HepG2 (cell line): ENCODE data around the gene NFS1. TPM values are rescaled to one million over a fixed set of nuclear protein-coding genes. Genes with fewer than 3 reads are reported as not detected.

Experiments
- ATAC-seq: fragments of 200-7000 bp; cut with Tn5 transposase; 3 replicates; pipeline ENCODE4 v1.9.1; 2020; ENCODE audit warnings: mild to moderate bottlenecking, moderate library complexity
- BruUV-seq: library from RNA; stranded (reverse); fragments of 400-500 nt; replicated peaks from 2 replicates; lab custom pipeline; 2021; lab: Mats Ljungman, UMichigan
- CTCF ChIA-PET: fragments of 300-600 bp; formaldehyde crosslinking; extraction: SDS; loops from one replicate; lab custom pipeline; 2021; ENCODE audit warnings: low total read pairs, inconsistent platforms, low intra/inter-chr PET ratio; lab: Yijun Ruan, JAX
- POLR2A ChIA-PET: fragments of 350-600 bp; sonication (Branson Sonifier 250); formaldehyde crosslinking; loops from one replicate; lab custom pipeline; 2020; ENCODE audit warnings: antibody characterized with exemption, inconsistent platforms; lab: Yijun Ruan, JAX
- DNase-seq: peaks from one replicate; pipeline ENCODE4 v3.0.0-alpha.2; 2015; ENCODE audit warnings: low spot score
- FAIRE-seq: peaks from 3 replicates; lab custom pipeline; 2011; peaks lifted over from hg19 to GRCh38; lab: Jason Lieb, UNC
- H2AFZ ChIP-seq: one replicate; pipeline ENCODE4 v1.6.1; 2011; ENCODE audit warnings: low read length, inconsistent platforms
- H3K27ac ChIP-seq: fragments of 300-600 bp; 3 replicates; pipeline ENCODE4 v1.8.0; 2011; ENCODE audit warnings: mixed run types, mild to moderate bottlenecking, mixed read lengths, low read length, inconsistent platforms; ENCODE audit not compliant: insufficient read depth; ENCODE audit errors: extremely low read length
- H3K27me3 ChIP-seq, 2 experiments: fragments of 200-600 bp in 1 of 2; 2 replicates in 1 of 2; 3 replicates in 1 of 2; pipeline versions ENCODE4 v1.6.0 to v1.8.0; 2011; ENCODE audit warnings: low read length in 2 of 2, mild to moderate bottlenecking in 2 of 2, moderate library complexity in 2 of 2, inconsistent platforms in 1 of 2; ENCODE audit not compliant: insufficient read depth in 2 of 2, control insufficient read depth in 1 of 2
- H3K36me3 ChIP-seq, 2 experiments: fragments of 200-600 bp in 1 of 2; replicated peaks in 1 of 2; 2 replicates in 1 of 2; 3 replicates in 1 of 2; pipeline versions ENCODE4 v1.5.1 to v1.8.0; 2011; ENCODE audit warnings: low read length in 2 of 2, inconsistent platforms in 1 of 2; ENCODE audit not compliant: insufficient read depth in 2 of 2, control insufficient read depth in 1 of 2
- H3K4me1 ChIP-seq: 2 replicates; pipeline ENCODE4 v1.5.1; 2012; ENCODE audit warnings: low read length, inconsistent platforms; ENCODE audit not compliant: insufficient read depth
- H3K4me2 ChIP-seq: 2 replicates; pipeline ENCODE4 v1.6.0; 2011; ENCODE audit warnings: low read depth, low read length, inconsistent platforms
- H3K4me3 ChIP-seq, 3 experiments: fragments of 200-600 bp in 1 of 3; sonication (generic), shearing (Covaris generic) in 1 of 3; replicated peaks in 1 of 3; 2 replicates each; pipeline ENCODE4 v1.5.1; 2011 to 2016; ENCODE audit warnings: low read length in 3 of 3, inconsistent platforms in 2 of 3, low read depth in 2 of 3, mild to moderate bottlenecking in 2 of 3, control low read depth in 1 of 3, mixed read lengths in 1 of 3; ENCODE audit not compliant: insufficient read depth in 1 of 3
- H3K79me2 ChIP-seq: one replicate; pipeline ENCODE4 v1.6.1; 2011; ENCODE audit warnings: low read length, inconsistent platforms; ENCODE audit not compliant: insufficient read depth
- H3K9ac ChIP-seq: 2 replicates; pipeline ENCODE4 v1.6.0; 2011; ENCODE audit warnings: mild to moderate bottlenecking, low read depth, low read length, inconsistent platforms; ENCODE audit not compliant: insufficient read depth
- H3K9me3 ChIP-seq: 2 replicates; pipeline ENCODE4 v1.5.1; 2012; ENCODE audit warnings: mild to moderate bottlenecking, low read length
- H4K20me1 ChIP-seq: 2 replicates; pipeline ENCODE4 v1.6.0; 2011; ENCODE audit warnings: inconsistent platforms, mild to moderate bottlenecking, low read length, moderate library complexity; ENCODE audit not compliant: insufficient read depth
- CCDC6 ChIP-seq: sonication (generic); formaldehyde crosslinking; IDR thresholded peaks from 2 replicates; pipeline ENCODE4 v1.8.1; 2022; ENCODE audit warnings: mild to moderate bottlenecking, missing genetic modification reagents, moderate library complexity
- CHCHD3 ChIP-seq: sonication (generic); formaldehyde crosslinking; IDR thresholded peaks from 2 replicates; pipeline ENCODE4 v1.8.0; 2022; ENCODE audit warnings: mild to moderate bottlenecking, missing genetic modification reagents, moderate library complexity
- FOXK1 ChIP-seq: sonication (generic); formaldehyde crosslinking; IDR thresholded peaks from 2 replicates; pipeline ENCODE4 v1.4.0; 2020; ENCODE audit warnings: low read depth, missing genetic modification reagents, borderline replicate concordance
- KDM3A ChIP-seq: IDR thresholded peaks from 2 replicates; pipeline ENCODE4 v1.6.1; 2018; ENCODE audit warnings: low read depth, missing compliant biosample characterization
- NFYB ChIP-seq: sonication (generic); formaldehyde crosslinking; IDR thresholded peaks from 2 replicates; pipeline ENCODE4 v1.4.0; 2020; ENCODE audit warnings: missing genetic modification reagents
- SNAI1 ChIP-seq: sonication (generic); formaldehyde crosslinking; IDR thresholded peaks from 2 replicates; pipeline ENCODE4 v1.5.0; 2020; ENCODE audit warnings: mild to moderate bottlenecking, missing genetic modification reagents, borderline replicate concordance
- ZBED4 ChIP-seq: sonication (generic); formaldehyde crosslinking; IDR thresholded peaks from 2 replicates; pipeline ENCODE4 v1.4.0; 2020; ENCODE audit warnings: missing genetic modification reagents, borderline replicate concordance
- ZC3H13 ChIP-seq: sonication (generic); formaldehyde crosslinking; IDR thresholded peaks from 2 replicates; pipeline ENCODE4 v1.8.1; 2023; ENCODE audit warnings: mild to moderate bottlenecking, missing genetic modification reagents, moderate library complexity
- ZNF430 ChIP-seq: sonication (generic); formaldehyde crosslinking; IDR thresholded peaks from 2 replicates; pipeline ENCODE4 v1.9.0; 2021; ENCODE audit warnings: mild to moderate bottlenecking, missing genetic modification reagents
- ZNF432 ChIP-seq: sonication (generic); formaldehyde crosslinking; IDR thresholded peaks from 2 replicates; pipeline ENCODE4 v1.5.0; 2020; ENCODE audit warnings: missing genetic modification reagents, mild to moderate bottlenecking, borderline replicate concordance
- ZNF580 ChIP-seq: IDR thresholded peaks from 2 replicates; pipeline ENCODE4 v1.6.1; 2016; ENCODE audit warnings: low read depth, borderline replicate concordance
- ZNF720 ChIP-seq: sonication (generic); formaldehyde crosslinking; IDR thresholded peaks from 2 replicates; pipeline ENCODE4 v1.4.0; 2020; ENCODE audit warnings: missing genetic modification reagents
- ZNF879 ChIP-seq: sonication (generic); formaldehyde crosslinking; IDR thresholded peaks from 2 replicates; pipeline ENCODE4 v1.8.1; 2023; ENCODE audit warnings: missing genetic modification reagents
- WGBS: methylation state at CpG from one replicate; pipeline ENCODE4 v1.1.6; 2017; ENCODE audit warnings: low lambda C conversion rate; 5-methylcytosine and 5-hydroxymethylcytosine counted together
- in situ Hi-C: cut with HindIII; loops from 2 replicates; pipeline ENCODE4 v1.10.0; 2017; ENCODE audit warnings: low pct_unique_long_range_greater_than_20kb; ENCODE audit not compliant: extremely low pct_ligation_motif_present
- intact Hi-C: fragments of 100-400 bp; cut with micrococcal nuclease; formaldehyde crosslinking; loops from one replicate; pipeline ENCODE4 v1.10.0; 2022; ENCODE audit not compliant: unreplicated experiment
- polyA plus RNA-seq, 8 experiments: library from polyadenylated mRNA; depleted of rRNA in 3 of 8; stranded (reverse) in 7 of 8; unstranded in 1 of 8; fragments of >200 nt; fragmentation: Illumina TruSeq in 4 of 8; extraction: Trizol in 4 of 8; gene quantifications; 2 replicates each; pipeline versions ENCODE4 v1.2.1 to v1.2.3, GENCODE V29; 2011 to 2016; ENCODE audit warnings: low read depth in 4 of 8, missing spikeins in 1 of 8, mixed read lengths in 1 of 8; ENCODE audit not compliant: insufficient read depth in 1 of 8
- total RNA-seq, 5 experiments: library from RNA; depleted of rRNA; stranded (reverse); fragments of >200 nt; fragmentation: Illumina TruSeq; extraction: Trizol; gene quantifications; 2 replicates each; pipeline ENCODE4 v1.2.3, GENCODE V29; 2016; ENCODE audit warnings: low read depth in 1 of 5
- TF ChIP-seq, protein P1 (sequence below), 2 experiments: sonication (generic) in 1 of 2; formaldehyde crosslinking in 1 of 2; IDR thresholded peaks; 2 replicates each; pipeline versions ENCODE4 v1.4.0 to v1.6.1; 2016 to 2020; ENCODE audit warnings: borderline replicate concordance in 1 of 2, low read depth in 1 of 2, mild to moderate bottlenecking in 1 of 2, missing genetic modification reagents in 1 of 2

The NFS1 gene
- total and polyA plus RNA-seq, 2 of the 13 experiments (the other 11 are each of a cell fraction or from before 2014, with no cell fraction given): 65.9 to 88.1 TPM

DNA sequence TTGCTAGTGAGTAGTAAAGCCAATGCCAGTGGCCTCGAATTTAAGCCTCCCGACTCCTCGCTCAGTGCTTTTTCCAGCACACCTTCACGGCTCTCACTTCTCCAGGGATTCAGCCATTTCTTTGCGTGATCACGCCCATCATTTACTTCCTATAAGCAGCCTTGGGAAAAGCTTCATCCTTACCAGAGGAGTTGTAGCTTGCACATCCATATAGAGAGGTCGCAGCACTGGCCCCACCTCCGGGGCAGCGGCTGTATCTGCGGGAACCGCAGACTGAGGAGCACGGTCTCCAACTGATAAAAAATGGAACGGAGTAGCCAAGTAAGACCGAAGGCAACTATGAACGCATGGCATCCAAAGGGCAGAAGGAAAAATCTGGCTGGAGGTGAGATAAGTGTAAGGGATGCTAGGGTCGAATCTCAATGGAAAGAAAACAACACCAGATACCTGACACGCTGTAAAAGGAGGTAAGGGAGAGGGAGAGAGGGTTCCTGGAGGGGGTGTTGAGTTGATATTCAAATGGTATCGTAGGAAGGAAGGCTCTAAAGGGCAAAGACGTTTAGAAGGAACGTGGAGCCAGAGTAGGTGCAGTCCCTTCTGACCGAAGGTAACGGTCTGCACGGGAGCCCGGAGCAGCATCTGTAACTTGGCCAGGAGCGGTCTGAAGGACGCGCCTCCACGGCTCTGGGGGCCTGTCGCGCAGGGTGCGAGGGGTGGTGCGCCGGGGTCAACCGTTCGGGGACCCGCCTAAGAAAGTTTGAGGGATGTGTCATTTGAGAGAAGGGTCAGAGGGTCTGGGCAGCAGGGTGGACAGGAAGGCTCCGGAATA, 640 bp downstream of the NFS1 start:
- DNase-seq: no peak
- TF ChIP-seq ZNF720 (no peak), CCDC6 (CRISPR knock-in tag) (no peak), CHCHD3 (CRISPR knock-in tag) (no peak), FOXK1 (CRISPR knock-in tag) (no peak), ZNF879 (CRISPR knock-in tag) (no peak), SNAI1 (CRISPR knock-in tag) (no peak), KDM3A (CRISPR knock-in tag) (no peak), ZNF432 (CRISPR knock-in tag) (no peak; the same call in 1 of the 2 replicates), ZC3H13 (no peak), ZNF580 (peak; percentile 15; the same call in 1 of the 2 replicates), NFYB (0 out of 2 replicates have a peak, but pooled peaks have one; percentile 6), ZBED4 (CRISPR knock-in tag) (no peak), ZNF430 (CRISPR knock-in tag) (no peak)
- TF ChIP-seq, protein P1, sequence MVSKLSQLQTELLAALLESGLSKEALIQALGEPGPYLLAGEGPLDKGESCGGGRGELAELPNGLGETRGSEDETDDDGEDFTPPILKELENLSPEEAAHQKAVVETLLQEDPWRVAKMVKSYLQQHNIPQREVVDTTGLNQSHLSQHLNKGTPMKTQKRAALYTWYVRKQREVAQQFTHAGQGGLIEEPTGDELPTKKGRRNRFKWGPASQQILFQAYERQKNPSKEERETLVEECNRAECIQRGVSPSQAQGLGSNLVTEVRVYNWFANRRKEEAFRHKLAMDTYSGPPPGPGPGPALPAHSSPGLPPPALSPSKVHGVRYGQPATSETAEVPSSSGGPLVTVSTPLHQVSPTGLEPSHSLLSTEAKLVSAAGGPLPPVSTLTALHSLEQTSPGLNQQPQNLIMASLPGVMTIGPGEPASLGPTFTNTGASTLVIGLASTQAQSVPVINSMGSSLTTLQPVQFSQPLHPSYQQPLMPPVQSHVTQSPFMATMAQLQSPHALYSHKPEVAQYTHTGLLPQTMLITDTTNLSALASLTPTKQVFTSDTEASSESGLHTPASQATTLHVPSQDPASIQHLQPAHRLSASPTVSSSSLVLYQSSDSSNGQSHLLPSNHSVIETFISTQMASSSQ (IDR thresholded peaks at IDR 0.05; ENCODE audit: low read depth): no peak
- TF ChIP-seq, protein P1 (CRISPR knock-in tag; IDR thresholded peaks at IDR 0.05; ENCODE audit: borderline replicate concordance): peak; percentile 25; the same call in 1 of the 2 replicates

More for the DNA sequence above, 640 bp downstream of the NFS1 start:
- BruUV-seq: no TSS peak
- peaks cover 14% of the 10 kb centered on the region; the same call in 1 of the 2 replicates for H4K20me1 ChIP-seq
- WGBS: under 1% methylated on average over 37 of the region's 37 CpGs
- no peaks in the 10 kb centered on the region for H3K9me3 ChIP-seq
- peak overlapping the region; percentile 90 to 98 (median 96) for H3K4me3 ChIP-seq
- peaks cover 54% of the 10 kb centered on the region for H3K4me1 ChIP-seq
- no peaks in the 10 kb centered on the region; a peak in 1 of 5 replicates for H3K27me3 ChIP-seq
- in situ Hi-C loops (no loop called here), intact Hi-C loops (loop anchor here (1.0 to 10.0 kb wide), 5 partner anchors 34 to 234 kb away; partner anchors contain the start of genes CPNE1, RBM12 and RBM39)
- CTCF ChIA-PET: interaction anchor here (0.8 kb wide), 1 partner anchor 81 kb away, joined by 3 read pairs; no protein-coding TSS in a partner anchor
- POLR2A ChIA-PET: interaction anchor here (0.7 to 23.6 kb wide), 20 partner anchors 14 to 256 kb away, joined by 3 to 319 read pairs (median 6); partner anchors contain the start of genes CPNE1, ERGIC3, PHF20 and RBM12
- H3K36me3 ChIP-seq: peaks cover 5 to 21% of the 10 kb centered on the region in 2 experiments; a peak in 4 of 5 replicates
- peak overlapping the region; percentile 82 for H3K4me2 ChIP-seq
- H3K79me2 ChIP-seq: peaks cover 38% of the 10 kb centered on the region
- peak overlapping the region; percentile 88 for H3K27ac ChIP-seq
- FAIRE-seq (no peak), ATAC-seq (peak; percentile 43)
- H3K9ac ChIP-seq: peak overlapping the region; percentile 97
- peak overlapping the region; percentile 74 for H2AFZ ChIP-seq
